Spleen (tissue), 13 donors: Measurements from ENCODE around the gene SF3B1. TPM values are rescaled to one million over a fixed set of nuclear protein-coding genes. Genes with fewer than 3 reads are reported as not detected.
"Not testable (repeated sequence)": the region's sequence is repeated elsewhere in the genome, so short reads cannot be mapped to it uniquely, and the experiment has no call there.

Source experiments
- DNase-seq: peaks from one replicate; pipeline ENCODE4 v3.0.0-alpha.2; 2020
- H3K27ac ChIP-seq, 8 donors: fragments of 200-600 bp; sonication (generic) in 7 of 8; 1 replicate in 4 of 8; 2 replicates in 4 of 8; pipeline versions ENCODE4 v1.5.0 to v1.8.0; 2016 to 2021; ENCODE audit warnings: inconsistent platforms in 4 of 8, mild to moderate bottlenecking in 4 of 8, moderate library complexity in 1 of 8
- H3K27me3 ChIP-seq, 7 donors: fragments of 200-600 bp; sonication (generic) in 6 of 7; replicated peaks in 1 of 7; 1 replicate in 4 of 7; 2 replicates in 3 of 7; pipeline versions ENCODE4 v1.5.0 to v1.8.0; 2016 to 2021; ENCODE audit warnings: inconsistent platforms in 3 of 7, mild to moderate bottlenecking in 1 of 7
- H3K36me3 ChIP-seq, 6 donors: fragments of 200-600 bp; sonication (generic) in 5 of 6; 1 replicate in 4 of 6; 2 replicates in 2 of 6; pipeline versions ENCODE4 v1.5.0 to v1.8.0; 2016 to 2021; ENCODE audit warnings: inconsistent platforms in 2 of 6
- H3K4me1 ChIP-seq, 6 donors: fragments of 200-600 bp; sonication (generic) in 5 of 6; 1 replicate in 3 of 6; 2 replicates in 3 of 6; pipeline versions ENCODE4 v1.5.0 to v1.8.0; 2016 to 2021; ENCODE audit warnings: inconsistent platforms in 3 of 6
- H3K4me3 ChIP-seq, 8 donors: fragments of 200-600 bp; sonication (generic) in 7 of 8; 1 replicate in 4 of 8; 2 replicates in 4 of 8; pipeline versions ENCODE4 v1.5.0 to v1.8.0; 2016 to 2021; ENCODE audit warnings: inconsistent platforms in 4 of 8, mild to moderate bottlenecking in 4 of 8, moderate library complexity in 2 of 8
- H3K9me3 ChIP-seq, 8 donors: fragments of 200-600 bp; sonication (generic) in 7 of 8; 1 replicate in 4 of 8; 2 replicates in 4 of 8; pipeline versions ENCODE4 v1.5.0 to v1.8.0; 2016 to 2021; ENCODE audit warnings: inconsistent platforms in 4 of 8
- CTCF ChIP-seq, 11 experiments: fragments of 200-600 bp in 7 of 11; fragments of 450-650 bp in 4 of 11; sonication (generic) in 4 of 11; IDR thresholded peaks in 8 of 11; conservative IDR thresholded peaks in 3 of 11; 1 replicate in 7 of 11; 2 replicates in 4 of 11; pipeline versions ENCODE4 v1.4.0 to v1.8.0; 2016 to 2021; ENCODE audit warnings: antibody characterized with exemption in 11 of 11, inconsistent platforms in 4 of 11, mild to moderate bottlenecking in 1 of 11
- POLR2A ChIP-seq, 3 donors: fragments of 450-650 bp; IDR thresholded peaks; one replicate each; pipeline ENCODE4 v1.5.1; 2017; ENCODE audit warnings: antibody characterized with exemption in 3 of 3, mild to moderate bottlenecking in 1 of 3
- POLR2AphosphoS5 ChIP-seq, 3 donors: sonication (generic); formaldehyde crosslinking; IDR thresholded peaks; one replicate each; pipeline ENCODE4 v1.5.1; 2017; ENCODE audit warnings: antibody characterized with exemption in 3 of 3
- WGBS, 5 donors: extraction: QIAGEN DNeasy Blood & Tissue Kit in 3 of 5; methylation state at CpG; one replicate each; pipeline versions ENCODE4 v1.1.5 to v1.1.7; 2013 to 2018; 5-methylcytosine and 5-hydroxymethylcytosine counted together
- intact Hi-C: fragments of 100-400 bp; cut with DNase I; formaldehyde crosslinking; loops from one replicate; pipeline ENCODE4 v1.15.0; 2023; ENCODE audit warnings: low total_unique reads
- long read RNA-seq, 2 donors: transcript quantifications; one replicate each; lab custom pipeline, GENCODE V29; 2026
- polyA plus RNA-seq, 3 donors: library from polyadenylated mRNA; stranded (reverse); fragments of 200-250 nt; gene quantifications; one replicate each; pipeline ENCODE4 v1.2.1, GENCODE V29; 2013
- total RNA-seq, 7 donors: library from RNA; depleted of rRNA in 3 of 7; stranded (reverse); fragments of >200 nt in 3 of 7; fragmentation: NEBNext Ultra II Directional in 4 of 7; extraction: Animal tissue kit (Norgen Biotek cat#: 25700) in 4 of 7; gene quantifications; one replicate each; pipeline versions ENCODE4 v1.1.0 to v1.2.1, GENCODE V29; 2016 to 2021
- donor health status: healthy with polysubstance abuse.
- donor health status: DM: no; HTN: no; CAD: no; lungs with moderate emphysema.
- donor health status: DM: no; HTN: no; CAD: no.
- donor health status: Bipolar disorder and iron deficiency.
- donor health status: healthy.
- donor health status: DM: no; HTN: no; CAD: no.
- donor health status: DM: yes; HTN: yes; CAD: no.

The SF3B1 gene
- total RNA-seq (1,000 to 10,000 TPM in 1 of 7 donors, 100 to 1,000 TPM in 6; 330 to 1,150 (median 357) TPM), polyA plus RNA-seq (100 to 1,000 TPM; 256 to 327 (median 261) TPM)
- long read RNA-seq, donor 1, full-length matches to known transcripts, result 23 of 115 reads
- long read RNA-seq, donor 1, partial matches to known transcripts, result 86 of 115 reads
- long read RNA-seq, donor 1, other reads (novel, unspliced or antisense), result 6 of 115 reads
- long read RNA-seq, donor 2, full-length matches to known transcripts, result 25 of 76 reads
- long read RNA-seq, donor 2, partial matches to known transcripts, result 51 of 76 reads
- long read RNA-seq, donor 2, other reads (novel, unspliced or antisense), result 0 of 76 reads

GRCh38 chr2:197434541-197435513 lies at the start of gene SF3B1:
Gene SF3B1, minus strand, starts transcription at chr2:197435028. Its CDS starts 29 bp downstream, at chr2:197434999.
- peak; percentile 100 for DNase-seq
- intact Hi-C loops, result no loop called here
- peaks cover 0 to under 1% (median 0%) of the 10 kb centered on the region in 6 donors for H3K36me3 ChIP-seq
- H3K27ac ChIP-seq, result peak within 1 kb of the TSS; percentile 94 to 99 (median 97)
- H3K27me3 ChIP-seq, result no peaks in the 10 kb centered on the region
- H3K4me3 ChIP-seq, result peak within 1 kb of the TSS; percentile 61 to 96 (median 82)
- TF ChIP-seq CTCF (IDR thresholded peaks at IDR 0.05 in 8 of 11, conservative IDR thresholded peaks at IDR 0.05 in 3 of 11) (peak in 2 of 11 experiments; percentile 46 to 47), POLR2AphosphoS5 (IDR thresholded peaks at IDR 0.05) (peak; percentile 97 to 99 (median 98)), POLR2A (IDR thresholded peaks at IDR 0.05) (peak; percentile 8 to 87 (median 12))
- peaks cover 32 to 61% (median 51%) of the 10 kb centered on the region in 6 donors for H3K4me1 ChIP-seq
- no peaks in the 10 kb centered on the region for H3K9me3 ChIP-seq
- WGBS, 5 donors, result 0 to 1% (median 0%) methylated on average over 74 of the region's 74 CpGs

GRCh38 chr2:197484248-197484647 lies 49.4 kb upstream of the SF3B1 start:
- H3K36me3 ChIP-seq, result peaks cover 0 to 95% (median 47%) of the 10 kb centered on the region in 6 donors
- 84 to 92% (median 91%) methylated on average over 3 of the region's 3 CpGs for WGBS, 5 donors
- peaks cover 0 to 32% (median 26%) of the 10 kb centered on the region in 8 donors for H3K9me3 ChIP-seq
- H3K27me3 ChIP-seq, H3K27ac ChIP-seq, intact Hi-C loops, H3K4me3 ChIP-seq, DNase-seq, H3K4me1 ChIP-seq: not testable (repeated sequence)

- WGBS, 5 donors, result 92 to 97% (median 95%) methylated on average over 9 of the region's 9 CpGs
Measured at GRCh38 chr2:197480165-197481036, 45.6 kb upstream of the SF3B1 start.

More at GRCh38 chr2:197480165-197481036, 45.6 kb upstream of the SF3B1 start:
- Histone ChIP-seq H3K4me3 (no peak overlapping the region), H3K4me1 (peaks cover 0 to 21% (median 4%) of the 10 kb centered on the region in 6 donors), H3K9me3 (peaks cover 0 to 32% (median 26%) of the 10 kb centered on the region in 8 donors), H3K36me3 (peaks cover 0 to 93% (median 37%) of the 10 kb centered on the region in 6 donors), H3K27me3 (no peaks in the 10 kb centered on the region), H3K27ac (no peak overlapping the region)
- no peak for DNase-seq
- intact Hi-C loops, result no loop called here
- no peak for TF ChIP-seq CTCF (IDR thresholded peaks at IDR 0.05 in 8 of 11, conservative IDR thresholded peaks at IDR 0.05 in 3 of 11)
- TF ChIP-seq POLR2AphosphoS5 (IDR thresholded peaks at IDR 0.05), result no peak
- TF ChIP-seq POLR2A (IDR thresholded peaks at IDR 0.05), result no peak
